Measurements from ENCODE around the gene PLXNA4.
"Not testable (repeated sequence)": the region's sequence is repeated elsewhere in the genome, so short reads cannot be mapped to it uniquely, and the experiment has no call there.

The PLXNA4 gene

GRCh38 chr7:132180481-132180880, 395.8 kb downstream of the PLXNA4 start:
- no peak overlapping the region for H3K4me3 ChIP-seq (ENCODE audit: low read length)
- no peaks in the 10 kb centered on the region; the same call in 1 of the 2 replicates for H3K27me3 ChIP-seq (ENCODE audit: low read depth, low read length)
- no peaks in the 10 kb centered on the region for H4K20me1 ChIP-seq (ENCODE audit: insufficient read depth, low read length)
- H3K9ac ChIP-seq (ENCODE audit: low read length): no peak overlapping the region
- H3K27ac ChIP-seq (ENCODE audit: low read length): no peak overlapping the region
- TF ChIP-seq EZH2phosphoT487 (IDR thresholded peaks at IDR 0.05; ENCODE audit: low read depth): no peak
- TF ChIP-seq CTCF (IDR thresholded peaks at IDR 0.05; ENCODE audit: low read depth, low read length): no peak
- H3K79me2 ChIP-seq (ENCODE audit: low read length): no peaks in the 10 kb centered on the region
- no peaks in the 10 kb centered on the region for H3K9me3 ChIP-seq (ENCODE audit: insufficient read depth, low read length)
- no peaks in the 10 kb centered on the region for H3K4me1 ChIP-seq (ENCODE audit: low read length)
- no peak overlapping the region for H2AFZ ChIP-seq (ENCODE audit: low read depth, low read length)
- no peak overlapping the region for H3K4me2 ChIP-seq (ENCODE audit: low read length)
- no peaks in the 10 kb centered on the region for H3K36me3 ChIP-seq (replicated peaks; ENCODE audit: low read depth, low read length)

- H3K4me3 ChIP-seq (ENCODE audit: low read length): no peak overlapping the region
- no peaks in the 10 kb centered on the region for H4K20me1 ChIP-seq (ENCODE audit: insufficient read depth, low read length)
- H3K9ac ChIP-seq (ENCODE audit: low read length): no peak overlapping the region
- H3K4me2 ChIP-seq (ENCODE audit: low read length): no peak overlapping the region
- H3K79me2 ChIP-seq (ENCODE audit: low read length): no peaks in the 10 kb centered on the region
- H3K27me3 ChIP-seq (ENCODE audit: low read depth, low read length): peaks cover 5% of the 10 kb centered on the region
- H2AFZ ChIP-seq (ENCODE audit: low read depth, low read length): no peak overlapping the region
- TF ChIP-seq EZH2phosphoT487 (IDR thresholded peaks at IDR 0.05; ENCODE audit: low read depth) (no peak), CTCF (IDR thresholded peaks at IDR 0.05; ENCODE audit: low read depth, low read length) (no peak)
- H3K36me3 ChIP-seq (replicated peaks; ENCODE audit: low read depth, low read length): no peaks in the 10 kb centered on the region
- H3K4me1 ChIP-seq (ENCODE audit: low read length): no peaks in the 10 kb centered on the region
- no peak overlapping the region for H3K27ac ChIP-seq (ENCODE audit: low read length)
- H3K9me3 ChIP-seq (ENCODE audit: insufficient read depth, low read length): no peaks in the 10 kb centered on the region
These were observed 396.6 kb downstream of the PLXNA4 start for GRCh38 chr7:132179681-132180080.

GRCh38 chr7:132179080-132179430, 397.2 kb downstream of the PLXNA4 start:
- no peak overlapping the region for H3K27ac ChIP-seq (ENCODE audit: low read length)
- H3K79me2 ChIP-seq (ENCODE audit: low read length): no peaks in the 10 kb centered on the region
- no peak overlapping the region for H3K4me2 ChIP-seq (ENCODE audit: low read length)
- no peak overlapping the region for H3K9ac ChIP-seq (ENCODE audit: low read length)
- TF ChIP-seq CTCF (IDR thresholded peaks at IDR 0.05; ENCODE audit: low read depth, low read length) (no peak), EZH2phosphoT487 (IDR thresholded peaks at IDR 0.05; ENCODE audit: low read depth) (no peak)
- H3K27me3 ChIP-seq (ENCODE audit: low read depth, low read length): peaks cover 6% of the 10 kb centered on the region
- no peaks in the 10 kb centered on the region for H3K4me1 ChIP-seq (ENCODE audit: low read length)
- H3K4me3 ChIP-seq (ENCODE audit: low read length): no peak overlapping the region
- H3K9me3 ChIP-seq (ENCODE audit: insufficient read depth, low read length): no peaks in the 10 kb centered on the region
- no peaks in the 10 kb centered on the region for H3K36me3 ChIP-seq (replicated peaks; ENCODE audit: low read depth, low read length)
- no peak overlapping the region for H2AFZ ChIP-seq (ENCODE audit: low read depth, low read length)
- H4K20me1 ChIP-seq (ENCODE audit: insufficient read depth, low read length): no peaks in the 10 kb centered on the region

- not testable (repeated sequence) for H2AFZ ChIP-seq (ENCODE audit: low read depth, low read length); H3K4me2 ChIP-seq (ENCODE audit: low read length); H3K27ac ChIP-seq (ENCODE audit: low read length); H3K9ac ChIP-seq (ENCODE audit: low read length); H3K4me3 ChIP-seq (ENCODE audit: low read length); H3K36me3 ChIP-seq (replicated peaks; ENCODE audit: low read depth, low read length); H3K4me1 ChIP-seq (ENCODE audit: low read length); H3K9me3 ChIP-seq (ENCODE audit: insufficient read depth, low read length); H4K20me1 ChIP-seq (ENCODE audit: insufficient read depth, low read length); H3K79me2 ChIP-seq (ENCODE audit: low read length)
- peaks cover 12% of the 10 kb centered on the region for H3K27me3 ChIP-seq (ENCODE audit: low read depth, low read length)
These were observed 397.7 kb downstream of the PLXNA4 start for GRCh38 chr7:132178402-132179079.
